Activated CD8-positive, alpha-beta memory T cell treated with anti-CD3 and anti-CD28 coated beads for 1 hour (primary cell): Measurements from ENCODE around the gene FBXW11.

Experiments
- DNase-seq, 2 donors: peaks; one replicate each; pipeline ENCODE4 v3.0.0-alpha.2; 2020; ENCODE audit warnings: low read depth in 1 of 2; ENCODE audit errors: extremely low read depth in 1 of 2

FBXW11 gene

GRCh38 chr5:172006321-172007174, at the start of gene FBXW11:
FBXW11 (minus strand) TSS chr5:172006638; CDS start chr5:172006502, 136 bp downstream.
- DNase-seq, result peak; percentile 88 to 93

- no peak for DNase-seq
These were observed 49.6 kb upstream of the FBXW11 start for GRCh38 chr5:172055996-172056395.

GRCh38 chr5:172055421-172055820, 49.0 kb upstream of the FBXW11 start:
- no peak for DNase-seq

- no peak for DNase-seq
These were observed 48.2 kb upstream of the FBXW11 start for GRCh38 chr5:172054611-172055153.

- no peak for DNase-seq
These were observed 46.2 kb upstream of the FBXW11 start for GRCh38 chr5:172052450-172053236.

GRCh38 chr5:172051643-172052339, 45.4 kb upstream of the FBXW11 start:
- no peak for DNase-seq

- DNase-seq, result no peak
These were observed 43.6 kb upstream of the FBXW11 start for GRCh38 chr5:172050080-172050479.

- DNase-seq, result no peak
These were observed 42.9 kb upstream of the FBXW11 start for GRCh38 chr5:172049226-172049796.

GRCh38 chr5:172048539-172049101, 42.2 kb upstream of the FBXW11 start:
- no peak for DNase-seq

GRCh38 chr5:172048170-172048422, 41.7 kb upstream of the FBXW11 start:
- no peak for DNase-seq

- DNase-seq, result no peak
These were observed 40.2 kb upstream of the FBXW11 start for GRCh38 chr5:172046593-172046992.

- no peak for DNase-seq
These were observed 38.8 kb upstream of the FBXW11 start for GRCh38 chr5:172045315-172045632.

GRCh38 chr5:172044631-172045314, 38.3 kb upstream of the FBXW11 start:
- no peak for DNase-seq

- DNase-seq, result no peak
These were observed 37.4 kb upstream of the FBXW11 start for GRCh38 chr5:172043865-172044264.

GRCh38 chr5:172042183-172042582, 35.7 kb upstream of the FBXW11 start:
- no peak for DNase-seq

GRCh38 chr5:172038167-172038566, 31.7 kb upstream of the FBXW11 start:
- DNase-seq, result no peak

GRCh38 chr5:172035049-172035448, 28.6 kb upstream of the FBXW11 start:
- DNase-seq, result no peak

GRCh38 chr5:172031894-172032461, 25.5 kb upstream of the FBXW11 start:
- no peak for DNase-seq

GRCh38 chr5:172029876-172030275, 23.4 kb upstream of the FBXW11 start:
- no peak for DNase-seq

GRCh38 chr5:172028167-172028566, 21.7 kb upstream of the FBXW11 start:
- no peak for DNase-seq
